HG03095 (cell line): ENCODE results near the gene EIF4E3.

Experiments used
- ATAC-seq: cut with Tn5 transposase; IDR thresholded peaks from one replicate; pipeline ENCODE4 v1.9.1; 2021; ENCODE audit warnings: moderate library complexity; ENCODE audit not compliant: unreplicated experiment

Gene EIF4E3

DNA sequence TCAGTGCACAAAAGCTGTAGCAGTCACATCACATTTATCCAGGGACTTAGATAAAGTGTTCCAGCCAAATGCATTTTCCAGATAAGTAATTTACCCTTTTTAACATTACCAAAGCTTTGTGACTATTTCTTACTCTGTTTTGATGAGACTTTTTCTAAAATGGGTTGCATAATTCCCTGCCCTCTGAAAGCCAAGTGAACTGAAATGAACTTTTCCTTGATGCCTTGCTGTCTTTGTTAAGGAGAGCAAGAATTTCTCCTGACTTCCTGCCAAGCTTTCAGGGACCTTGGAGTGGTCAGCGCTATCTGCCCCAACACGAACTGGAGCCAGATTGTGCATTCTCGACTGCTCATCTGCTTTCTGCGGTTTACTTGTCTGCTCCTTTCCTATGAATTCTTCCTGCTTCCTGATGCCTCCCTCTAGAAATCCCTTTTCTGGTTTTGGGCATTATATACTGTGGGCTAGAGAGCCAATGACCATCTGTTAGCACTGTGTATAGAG lies 34.8 kb downstream of the EIF4E3 start:
- ATAC-seq = no peak

DNA sequence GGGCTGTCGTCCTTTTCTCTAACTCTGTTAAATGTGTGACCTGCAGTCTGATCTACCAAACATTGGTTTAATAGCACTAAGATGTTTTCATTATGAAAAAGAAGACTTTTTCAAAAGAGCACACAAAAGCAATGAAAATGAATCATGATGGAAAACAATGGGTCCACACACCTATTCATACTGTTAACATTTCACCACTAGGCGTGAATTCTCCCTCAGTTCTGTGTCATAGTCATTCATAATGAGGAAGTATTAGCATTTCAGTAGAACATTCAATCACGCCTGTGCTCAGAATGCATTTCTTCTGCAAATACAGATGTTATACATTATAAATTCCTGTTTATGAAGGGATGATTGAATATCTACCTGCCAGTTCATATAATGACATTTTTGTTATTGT lies 35.9 kb downstream of the EIF4E3 start:
- no peak for ATAC-seq

DNA sequence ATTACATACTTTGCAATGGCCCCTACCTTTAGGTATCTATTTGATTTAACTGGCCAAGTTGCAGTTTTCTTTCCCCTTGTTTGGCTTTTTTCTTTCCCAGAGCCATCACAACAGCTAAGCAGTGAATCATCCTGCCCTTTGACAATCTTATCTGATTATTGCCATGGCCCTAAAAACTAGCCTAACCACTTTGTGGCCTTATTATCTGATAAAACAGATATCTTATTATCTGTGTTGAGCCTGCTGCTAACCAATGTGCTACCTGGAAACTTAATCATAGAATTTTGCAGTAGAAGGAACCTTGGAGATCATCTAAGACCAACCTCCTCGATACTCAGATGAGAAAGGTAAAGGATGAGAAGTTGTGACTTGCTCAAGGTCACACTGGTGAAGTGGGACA lies 37.1 kb downstream of the EIF4E3 start:
- no peak for ATAC-seq

DNA sequence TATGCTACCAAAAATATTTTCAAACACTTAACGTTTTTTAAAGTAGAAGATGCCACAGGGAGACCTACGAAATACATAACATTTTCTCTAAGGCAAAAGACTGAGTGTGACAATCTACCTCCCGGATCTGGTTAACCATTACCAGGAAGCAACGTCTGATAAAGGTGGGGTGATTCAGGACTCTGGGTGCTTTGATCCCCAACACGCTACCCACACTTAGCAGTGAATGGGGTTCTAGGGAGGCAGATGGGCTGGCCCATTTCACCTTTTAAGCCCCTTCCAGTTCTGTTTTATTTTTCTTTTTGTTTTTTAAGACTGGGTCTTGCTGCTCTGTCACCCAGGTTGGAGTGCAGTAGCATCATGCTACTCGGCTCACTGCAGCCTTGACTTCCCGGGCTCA lies 39.5 kb downstream of the EIF4E3 start:
- ATAC-seq = no peak

DNA sequence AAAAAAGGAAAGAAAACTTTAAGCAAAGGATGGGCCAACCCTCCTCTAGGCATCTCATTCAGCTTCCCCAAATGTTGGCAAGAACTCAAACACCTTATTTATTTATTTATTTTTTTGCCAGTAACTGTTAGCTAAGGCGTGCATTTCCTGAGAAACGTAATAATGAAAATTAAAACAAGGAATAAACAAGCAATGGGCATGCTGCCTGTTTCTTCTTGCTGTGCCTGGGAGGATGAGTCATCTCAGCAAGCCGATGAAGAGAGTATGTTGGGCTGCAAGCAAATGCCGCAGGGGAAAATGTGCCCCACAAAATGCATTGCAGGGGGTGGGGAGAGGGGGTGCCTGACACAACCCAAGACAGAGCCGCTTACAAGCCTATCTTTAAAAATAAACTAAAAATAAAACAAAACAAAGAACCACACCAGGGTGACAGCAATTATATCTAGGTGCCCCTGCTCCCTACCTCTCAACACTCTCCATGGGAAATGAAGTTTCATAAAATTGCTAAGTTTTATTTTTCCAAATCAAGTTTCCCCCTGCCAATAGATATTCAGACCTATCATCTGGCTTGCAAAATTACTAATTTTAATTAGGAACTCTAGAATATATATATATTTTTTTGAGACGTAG lies 40.3 kb downstream of the EIF4E3 start:
- ATAC-seq = no peak

DNA sequence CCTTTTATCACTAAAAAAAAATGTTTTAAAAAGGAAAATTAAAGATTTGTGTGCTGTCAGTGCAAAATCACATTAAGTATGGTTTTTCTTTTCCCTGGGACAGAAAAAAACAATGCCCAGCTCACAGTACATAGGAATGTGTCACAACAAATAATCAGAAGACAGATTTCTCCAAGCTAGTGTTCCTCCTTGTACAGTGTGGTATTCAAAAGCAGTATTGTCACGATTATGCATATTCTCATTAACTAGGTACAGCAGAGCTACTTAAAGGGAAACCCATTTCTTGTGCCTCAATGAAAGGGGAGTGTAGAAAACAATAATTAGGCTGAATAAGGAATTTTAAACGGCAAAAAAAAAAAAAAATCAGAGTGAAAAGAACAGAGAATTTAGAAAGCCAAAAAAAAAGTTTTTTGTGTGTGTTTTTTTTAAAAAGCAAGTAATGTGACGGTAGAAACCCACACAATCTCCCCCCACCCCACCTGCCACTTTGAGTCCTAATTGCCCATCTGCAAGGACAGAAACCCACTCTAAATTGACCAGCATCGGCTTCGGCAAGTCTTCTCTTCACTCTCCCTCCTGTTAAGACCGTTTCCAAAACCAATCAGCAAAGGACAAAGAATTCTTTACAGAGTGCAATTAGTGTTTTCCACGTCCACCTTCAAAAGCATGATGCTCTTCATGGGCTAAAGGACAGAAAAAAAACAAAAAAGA lies 41.0 kb downstream of the EIF4E3 start:
- no peak for ATAC-seq

DNA sequence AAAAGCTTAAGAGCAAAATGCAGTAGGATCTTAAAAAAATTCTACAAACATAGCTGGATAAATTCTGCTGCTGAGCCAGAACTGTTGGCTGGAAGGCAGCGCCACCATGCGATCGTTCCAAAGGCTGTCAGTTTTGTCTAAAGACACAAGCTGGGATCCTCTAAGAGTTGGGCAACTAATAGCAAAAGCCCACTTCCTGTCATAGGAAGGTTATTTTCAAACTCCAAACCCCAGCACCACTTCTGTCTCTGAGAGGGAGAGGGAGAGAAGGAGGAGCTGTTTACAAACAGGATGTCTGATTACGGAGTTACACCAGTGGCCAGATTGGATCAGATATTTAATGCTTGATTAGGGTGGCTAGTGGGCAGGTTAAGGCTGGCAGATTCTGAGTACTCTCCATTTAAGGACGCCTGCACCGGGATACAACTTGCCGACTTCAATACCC lies 44.0 kb downstream of the EIF4E3 start:
- ATAC-seq = no peak

DNA sequence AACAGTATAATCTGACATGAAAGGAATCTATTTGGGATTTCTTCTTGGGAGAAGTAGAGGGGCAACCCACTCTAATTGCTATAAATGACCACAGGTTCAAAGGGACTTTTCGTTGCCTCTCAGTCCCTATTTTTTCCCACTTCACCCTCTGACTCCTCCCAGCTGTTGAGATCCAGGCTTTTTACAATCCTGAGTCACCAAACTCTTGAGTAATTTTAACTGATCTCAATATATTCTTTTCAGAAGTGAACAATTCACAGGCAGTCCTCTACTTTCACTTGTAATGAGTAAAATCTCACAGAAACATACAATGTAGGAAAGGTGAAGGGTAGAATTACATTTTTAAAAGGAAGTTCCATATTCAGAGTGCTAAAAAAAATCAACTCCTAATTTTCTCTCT lies 44.6 kb downstream of the EIF4E3 start:
- ATAC-seq = no peak

DNA sequence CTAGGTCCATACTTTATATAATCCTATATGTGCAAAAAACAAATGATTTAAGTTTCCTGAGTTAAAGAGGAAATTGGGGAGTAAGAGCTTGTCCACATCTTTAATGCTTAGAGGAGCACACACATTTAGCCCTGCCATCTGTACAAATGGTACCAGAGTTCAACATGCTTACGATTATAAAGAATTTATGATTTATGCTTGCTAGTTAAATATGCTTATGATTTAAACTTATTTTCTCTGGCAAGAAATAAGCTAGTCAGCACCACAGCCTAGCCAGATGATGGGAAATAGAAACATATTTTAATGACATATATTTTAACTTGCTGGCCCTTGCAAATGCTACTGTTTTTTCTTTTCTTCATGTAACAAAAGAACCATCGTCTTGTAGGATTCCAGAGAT lies 48.3 kb downstream of the EIF4E3 start:
- ATAC-seq = no peak

DNA sequence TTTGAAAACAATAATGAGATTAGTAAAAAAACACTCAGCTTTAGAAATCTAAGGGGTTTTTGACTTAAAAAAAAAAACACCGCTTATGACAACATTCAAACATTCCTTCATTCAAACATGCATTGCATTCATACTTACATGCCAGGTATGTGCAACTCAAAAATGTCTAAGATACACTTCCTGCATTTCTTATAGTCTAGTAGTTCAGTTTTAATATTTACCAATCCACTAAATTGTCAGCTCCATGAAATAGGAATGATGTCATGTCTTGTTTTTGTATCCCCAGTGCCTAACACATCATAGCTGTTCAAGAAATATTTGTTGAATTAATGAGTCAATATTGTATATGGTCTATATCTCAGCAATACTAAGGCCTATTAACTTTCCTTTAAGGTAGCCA lies 51.7 kb downstream of the EIF4E3 start:
- no peak for ATAC-seq

DNA sequence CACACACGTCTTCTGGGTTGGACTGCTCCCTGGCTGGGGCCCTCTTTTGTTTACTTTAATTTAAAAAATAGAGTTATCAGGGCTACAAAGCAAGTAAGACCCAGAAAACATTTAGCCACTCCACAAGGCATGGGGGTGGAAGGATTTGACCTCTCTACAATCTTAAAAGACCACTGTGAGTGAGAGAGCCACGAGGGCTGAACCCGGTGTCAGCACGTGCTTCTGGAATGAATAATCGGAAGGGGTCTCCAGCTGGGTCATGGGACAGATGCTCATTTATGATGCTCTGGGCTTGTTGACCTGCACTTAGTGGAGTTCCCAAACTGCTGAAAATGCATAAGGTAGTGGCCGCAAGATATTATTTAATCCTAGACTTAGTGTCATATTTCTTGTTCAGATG lies 52.4 kb downstream of the EIF4E3 start:
- no peak for ATAC-seq

DNA sequence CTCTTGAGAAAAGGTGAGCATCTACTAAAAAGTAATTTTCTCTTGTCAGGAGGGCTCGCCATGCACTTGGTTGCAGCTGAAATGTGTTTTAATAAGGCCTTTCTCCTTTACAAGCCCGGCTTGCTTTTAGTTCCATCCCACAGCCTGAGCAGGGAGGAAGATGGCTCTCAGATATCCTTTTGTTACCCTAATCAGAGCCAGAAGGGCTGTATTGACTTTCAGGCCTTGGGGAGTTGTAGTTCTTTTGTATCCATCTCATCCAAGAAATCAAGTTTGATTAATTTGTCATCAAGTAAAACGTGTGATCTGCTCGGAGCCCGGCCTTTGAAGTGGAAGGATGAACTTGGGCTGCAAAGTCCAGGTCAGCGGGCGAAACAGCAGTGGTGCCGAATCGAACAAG lies 52.9 kb downstream of the EIF4E3 start:
- ATAC-seq = no peak

DNA sequence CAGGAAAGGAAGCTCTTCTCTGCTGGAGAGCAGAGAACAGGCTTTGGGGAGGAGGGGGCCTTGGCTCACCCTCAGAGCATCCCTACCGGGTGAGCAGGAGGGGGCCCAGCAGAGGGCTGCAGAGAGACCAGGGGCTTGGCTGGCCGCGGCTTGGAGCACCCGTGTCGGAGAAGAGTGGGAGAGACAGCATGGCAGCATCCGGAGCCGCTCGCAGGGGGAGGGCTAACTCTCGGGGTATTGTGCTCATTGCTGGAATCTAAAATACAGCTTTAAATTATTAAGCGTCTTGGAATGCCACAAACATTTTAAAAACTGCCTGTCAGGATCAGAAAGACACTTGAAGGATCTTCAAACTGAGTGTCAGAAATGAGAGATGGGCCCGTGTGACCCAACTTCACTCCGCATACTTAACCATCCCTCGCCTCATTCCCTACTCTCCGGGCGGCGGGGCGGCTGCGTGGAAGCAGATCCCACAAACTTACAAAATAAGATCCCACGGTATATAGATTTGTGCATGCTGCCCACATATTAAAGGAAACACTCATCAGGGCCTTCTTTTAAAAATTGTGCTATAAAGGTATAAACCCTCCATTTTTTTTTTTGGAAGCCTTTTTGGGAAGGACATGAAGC lies 53.9 kb downstream of the EIF4E3 start:
- ATAC-seq = no peak

DNA sequence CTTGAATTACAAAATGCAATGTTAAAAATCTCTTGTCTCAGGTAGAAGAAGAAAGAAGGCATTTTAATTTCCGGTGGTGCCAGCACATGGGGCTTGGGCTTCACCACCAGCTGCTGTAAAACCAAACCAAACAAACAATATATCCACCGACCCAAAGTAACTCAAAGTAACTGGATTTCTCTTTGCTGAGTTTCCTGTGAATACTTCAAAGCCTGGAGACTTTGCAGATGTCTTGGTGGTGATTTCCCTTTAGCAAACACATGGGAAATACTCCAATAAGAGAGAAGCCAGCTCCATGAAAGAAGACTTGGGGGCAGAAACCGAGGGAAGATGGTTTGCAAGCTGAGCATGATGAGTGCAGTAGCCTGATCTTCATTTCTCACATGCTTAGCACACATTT lies 62.6 kb downstream of the EIF4E3 start:
- ATAC-seq = no peak

DNA sequence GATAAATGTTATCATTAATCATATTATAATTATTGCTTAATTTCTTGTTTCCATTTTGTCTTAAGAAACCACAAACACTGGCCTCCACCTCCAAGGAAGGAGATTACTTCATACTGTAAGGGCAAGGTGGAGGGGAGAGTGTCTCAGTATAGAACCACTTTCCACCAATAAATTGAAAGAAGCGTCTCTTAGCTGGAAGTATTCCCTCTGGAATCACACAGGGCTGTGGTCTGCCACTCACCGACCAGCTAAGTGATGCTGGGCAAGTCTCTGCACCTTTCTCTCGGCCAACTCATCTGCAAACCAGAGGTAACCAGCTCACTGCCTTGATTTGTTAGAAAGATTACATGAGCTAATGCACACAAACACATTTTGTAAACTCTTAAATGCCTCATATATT lies 63.1 kb downstream of the EIF4E3 start:
- no peak for ATAC-seq

DNA sequence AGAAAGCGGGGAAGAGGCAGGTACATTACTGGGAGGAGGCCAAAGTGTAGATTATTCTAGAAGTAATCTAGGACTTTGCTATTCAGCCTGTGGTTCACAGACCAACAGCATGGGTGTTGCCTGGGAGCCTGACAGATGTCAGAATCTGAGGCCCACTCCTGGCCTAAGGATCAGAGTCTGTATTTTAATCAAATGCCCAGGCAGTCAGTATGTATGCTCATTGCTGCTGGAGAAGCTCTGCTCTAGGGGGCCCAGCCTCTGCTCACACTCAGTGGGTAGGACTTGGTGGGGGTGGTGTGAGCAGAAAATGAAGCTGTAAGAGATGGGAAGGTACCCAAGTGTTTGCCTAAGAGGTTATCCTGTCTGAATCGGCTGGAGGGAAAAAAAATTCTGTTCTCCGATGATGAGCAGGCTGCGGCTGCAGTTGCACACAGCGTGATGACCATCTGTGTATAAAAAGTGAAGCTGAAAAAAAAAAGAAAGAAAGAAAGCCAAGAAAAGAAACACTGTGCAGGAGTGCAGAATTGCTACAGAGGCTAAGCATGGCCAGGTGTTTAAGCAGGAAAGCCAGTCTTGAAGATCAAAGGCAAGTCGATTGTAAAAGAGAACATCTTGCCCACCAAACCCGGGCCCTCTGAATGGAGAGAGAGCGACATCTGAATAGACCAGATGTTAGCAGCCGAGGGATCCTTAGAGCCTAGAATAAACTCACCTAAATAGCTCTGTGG lies 65.2 kb downstream of the EIF4E3 start:
- ATAC-seq = no peak

DNA sequence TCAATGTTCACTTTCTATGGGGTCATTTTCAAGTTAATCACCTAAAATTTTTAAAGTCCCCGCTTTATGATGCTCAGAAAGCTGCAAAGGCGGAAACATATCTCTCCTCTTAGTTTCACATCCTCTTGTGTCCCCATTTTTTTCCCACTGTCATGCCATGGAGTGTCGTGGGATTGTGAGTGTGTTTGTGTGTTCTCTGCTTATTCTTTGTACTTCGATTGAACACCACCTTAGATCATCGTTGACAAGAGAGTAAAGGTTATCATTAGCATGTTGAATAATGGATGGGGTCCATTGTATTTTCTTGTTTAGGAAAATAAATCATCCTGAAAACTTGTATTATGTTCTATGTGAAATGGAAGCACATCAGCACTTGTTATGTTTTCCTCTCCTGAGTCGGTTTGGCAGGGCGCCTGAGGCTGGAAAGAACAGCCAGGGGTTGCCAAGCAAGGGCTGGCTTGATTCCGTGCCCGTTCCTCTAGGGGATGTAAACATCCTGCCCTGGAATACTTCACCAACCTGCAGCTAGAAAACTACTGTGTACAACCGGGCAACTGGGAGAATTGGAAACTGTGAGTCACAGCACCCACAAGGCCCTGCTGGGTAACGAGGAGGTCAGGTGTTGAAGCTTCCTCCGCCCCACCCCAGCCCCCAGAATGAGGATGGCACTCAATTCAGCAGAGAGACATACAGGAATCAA lies 67.2 kb downstream of the EIF4E3 start:
- ATAC-seq = no peak

DNA sequence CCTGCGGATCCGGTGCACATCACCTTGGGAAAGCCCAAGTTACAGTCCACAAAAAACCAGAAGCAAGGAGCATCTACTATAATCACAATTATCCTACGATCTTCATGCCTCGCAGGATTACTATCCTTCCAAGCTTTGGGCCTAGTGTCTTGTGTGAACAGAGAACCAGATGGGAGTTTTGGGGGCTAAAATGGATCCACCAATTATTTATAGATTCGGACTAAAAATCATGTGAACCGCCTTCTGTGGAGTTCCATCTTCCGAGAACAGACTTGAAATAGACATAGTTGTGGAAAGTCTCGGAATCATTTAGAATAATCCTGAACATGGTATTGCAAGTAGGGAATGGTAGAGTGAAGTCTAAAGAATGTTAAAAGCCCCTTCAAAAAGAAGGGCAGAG lies 70.1 kb downstream of the EIF4E3 start:
- ATAC-seq = no peak

DNA sequence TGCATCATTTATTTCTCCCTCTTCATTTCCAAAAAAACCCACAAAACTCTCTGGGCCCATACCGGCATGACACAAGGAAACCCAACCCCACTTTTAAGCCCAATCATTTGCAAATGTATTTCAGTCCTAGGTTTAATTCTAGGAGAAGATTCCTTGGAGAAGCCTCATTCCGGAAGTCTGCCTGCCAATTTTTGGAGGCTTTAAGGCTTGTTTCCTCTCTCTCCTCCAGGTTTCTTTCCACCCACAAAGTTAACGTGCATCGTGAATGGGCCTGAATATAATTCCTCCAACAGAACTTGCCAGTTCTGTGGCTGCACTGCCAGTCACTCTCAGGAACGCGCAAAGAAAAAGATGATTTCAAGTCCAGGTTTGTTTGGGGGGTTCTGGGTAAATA lies 71.8 kb downstream of the EIF4E3 start:
- no peak for ATAC-seq

DNA sequence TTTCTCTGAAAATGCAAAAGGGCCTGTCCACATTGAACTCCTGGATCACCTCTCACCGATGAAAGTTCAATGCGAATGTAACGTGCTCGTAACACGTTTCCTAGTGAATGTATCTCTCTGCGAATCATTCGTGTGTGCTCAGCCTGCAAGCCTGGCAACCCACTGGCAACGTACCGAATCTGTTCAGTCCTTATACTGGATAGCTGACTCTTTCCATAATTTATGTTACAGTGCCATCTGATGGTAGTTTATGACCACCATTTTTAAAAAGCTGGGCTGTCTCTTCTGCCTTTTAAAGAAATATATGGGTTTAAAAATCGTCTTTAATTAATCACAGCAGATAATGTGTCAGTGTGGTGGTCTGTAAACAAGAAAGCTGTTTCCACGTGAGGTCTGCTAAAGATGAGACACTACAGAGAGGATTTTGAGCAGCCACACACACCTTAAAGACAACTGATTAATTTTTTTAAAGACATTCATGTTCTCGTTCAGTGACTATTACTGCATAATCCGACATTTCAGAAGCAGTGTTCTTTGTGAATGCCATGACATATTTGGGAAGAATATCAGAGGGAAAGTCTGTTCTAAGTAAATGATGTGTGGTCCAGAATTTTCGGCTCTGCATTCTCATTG lies 72.3 kb downstream of the EIF4E3 start:
- ATAC-seq = no peak

DNA sequence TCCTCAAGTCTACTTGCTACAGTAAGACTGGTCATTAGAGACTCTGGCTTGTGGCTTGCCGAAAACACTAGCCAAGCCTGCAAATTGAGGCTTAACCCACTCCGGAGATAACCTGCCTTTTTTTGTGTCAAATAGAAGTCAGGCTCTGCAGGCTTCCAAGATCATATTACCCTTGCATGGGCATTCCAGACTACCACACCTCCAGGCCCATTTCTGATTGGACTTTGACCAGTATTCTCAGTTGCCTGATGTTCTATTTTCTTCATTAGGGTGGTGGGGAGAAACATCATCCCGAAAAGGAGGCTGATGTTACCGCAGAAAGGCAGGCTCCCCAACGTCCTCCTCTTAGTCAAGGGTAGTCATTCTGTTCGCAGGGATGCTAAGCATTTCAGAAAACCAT lies 73.6 kb downstream of the EIF4E3 start:
- ATAC-seq = no peak
